Activated T-helper 1 cell treated with anti-CD3 and anti-CD28 coated beads, Interleukin-12 subunit alpha, Interleukin-12 subunit beta, Interleukin-2, Interleukin-4 antibody, amounts not matched to agents 30 ng/mL and 10 ng/mL and 1 ng/mL, durations not matched to agents 14 hours and 24 hours and 36 hours (primary cell): ENCODE measurements around the gene CTDSPL. TPM values are rescaled to one million over a fixed set of nuclear protein-coding genes. Genes with fewer than 3 reads are reported as not detected.
A peak's percentile ranks its signal among the peaks of the same experiment; 100 is the strongest.

Source experiments
- DNase-seq: peaks from one replicate; pipeline ENCODE4 v3.0.0; 2021; ENCODE audit warnings: low spot score
- H3K27ac Mint-ChIP-seq: one replicate; pipeline ENCODE4 v1.8.0; 2021; ENCODE audit warnings: mild to moderate bottlenecking, mixed read lengths
- H3K27me3 Mint-ChIP-seq: one replicate; pipeline ENCODE4 v1.8.0; 2022; ENCODE audit warnings: mild to moderate bottlenecking, moderate library complexity, mixed read lengths; ENCODE audit not compliant: insufficient read depth
- H3K36me3 Mint-ChIP-seq: one replicate; pipeline ENCODE4 v1.8.0; 2021; ENCODE audit warnings: low read depth, mixed read lengths
- H3K4me1 Mint-ChIP-seq: one replicate; pipeline ENCODE4 v1.8.0; 2021; ENCODE audit warnings: low read depth, mixed read lengths
- H3K4me3 Mint-ChIP-seq: one replicate; pipeline ENCODE4 v1.8.0; 2021; ENCODE audit warnings: mild to moderate bottlenecking, moderate library complexity, mixed read lengths
- H3K9me3 Mint-ChIP-seq: one replicate; pipeline ENCODE4 v1.8.0; 2021; ENCODE audit warnings: mixed read lengths
- intact Hi-C: fragments of 100-400 bp; cut with micrococcal nuclease; formaldehyde crosslinking; loops from one replicate; pipeline ENCODE4 v1.15.1; 2024
- total RNA-seq: library from RNA; stranded (reverse); gene quantifications from 2 replicates; pipeline ENCODE4 v1.2.3, GENCODE V29; 2022

The CTDSPL gene
- total RNA-seq, 1 donor from 2014 or later, result 3.7 TPM

DNA sequence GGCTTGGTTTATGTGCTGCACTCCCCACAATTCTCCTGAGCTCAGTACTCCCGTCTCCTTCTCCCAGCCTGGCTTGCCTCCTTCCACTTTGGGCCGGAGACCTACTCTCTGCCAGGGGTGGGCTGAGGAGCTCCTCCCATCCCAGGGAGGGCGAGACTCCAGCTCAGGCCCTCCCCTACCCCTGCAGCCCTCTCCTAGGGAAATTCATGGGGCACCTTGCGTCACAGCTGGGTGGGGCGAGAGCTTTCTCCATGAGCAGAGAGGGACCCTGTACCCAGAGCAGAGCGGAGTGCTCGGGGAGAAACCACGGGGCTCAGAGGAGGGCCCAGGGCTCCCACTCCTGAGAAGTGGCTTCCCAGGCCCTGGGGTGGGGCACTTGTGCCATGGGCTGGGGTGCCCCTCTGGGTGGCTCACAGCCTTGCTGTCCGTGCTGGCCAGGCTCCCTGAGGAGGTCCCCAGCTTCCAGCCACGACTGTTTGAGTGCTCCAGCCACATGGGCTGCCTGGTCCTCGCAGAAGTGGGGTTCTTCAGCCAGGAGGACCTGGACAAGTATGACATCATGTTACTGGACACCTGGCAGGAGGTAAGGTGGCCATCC is 142.2 kb downstream of the CTDSPL start:
- Mint-ChIP-seq H3K27ac (no peak overlapping the region), H3K9me3 (no peaks in the 10 kb centered on the region), H3K4me1 (peaks cover 29% of the 10 kb centered on the region), H3K4me3 (no peak overlapping the region), H3K27me3 (no peaks in the 10 kb centered on the region), H3K36me3 (peaks cover 14% of the 10 kb centered on the region)
- intact Hi-C loops, result loop anchor here (1.0 kb wide), 1 partner anchor 30 kb away; no protein-coding TSS in a partner anchor
- DNase-seq, result no peak

DNA sequence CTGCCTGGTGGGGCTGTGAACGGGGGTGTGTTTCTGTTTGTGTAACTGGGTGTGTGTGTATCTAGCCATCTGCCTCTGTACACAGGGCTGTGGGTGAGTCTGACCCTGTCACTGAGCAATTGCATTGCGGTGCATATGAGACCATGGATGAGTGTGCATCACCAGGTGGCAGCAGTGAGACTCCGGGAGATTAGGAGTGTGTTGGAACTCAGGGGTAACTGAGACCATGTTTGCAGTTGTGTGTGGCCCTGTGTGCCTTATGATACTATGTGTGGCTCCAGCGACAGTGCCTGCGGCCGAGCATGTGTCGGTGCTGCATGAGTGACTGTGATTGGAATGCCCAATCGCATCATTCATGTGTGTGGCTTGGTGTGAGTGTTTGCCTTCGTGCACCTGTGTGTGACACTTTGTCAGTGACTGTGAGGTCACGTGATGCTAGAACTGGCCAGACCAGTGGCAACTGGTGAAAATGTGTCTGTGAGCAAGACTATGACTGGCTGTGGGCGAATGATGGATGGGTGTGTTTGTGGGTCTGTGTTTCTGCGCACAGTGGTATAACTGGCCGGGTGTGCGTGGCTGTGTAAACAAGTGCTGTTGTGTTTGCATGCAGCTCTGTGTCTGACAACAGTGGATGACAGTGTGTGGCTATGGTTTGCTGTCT is 142.9 kb downstream of the CTDSPL start:
- H3K27me3 Mint-ChIP-seq, result no peaks in the 10 kb centered on the region
- intact Hi-C loops, result no loop called here
- no peak overlapping the region for H3K27ac Mint-ChIP-seq
- H3K4me3 Mint-ChIP-seq, result no peak overlapping the region
- peak; percentile 31 for DNase-seq
- H3K36me3 Mint-ChIP-seq, result peaks cover 12% of the 10 kb centered on the region
- no peaks in the 10 kb centered on the region for H3K9me3 Mint-ChIP-seq
- H3K4me1 Mint-ChIP-seq, result peaks cover 23% of the 10 kb centered on the region

DNA sequence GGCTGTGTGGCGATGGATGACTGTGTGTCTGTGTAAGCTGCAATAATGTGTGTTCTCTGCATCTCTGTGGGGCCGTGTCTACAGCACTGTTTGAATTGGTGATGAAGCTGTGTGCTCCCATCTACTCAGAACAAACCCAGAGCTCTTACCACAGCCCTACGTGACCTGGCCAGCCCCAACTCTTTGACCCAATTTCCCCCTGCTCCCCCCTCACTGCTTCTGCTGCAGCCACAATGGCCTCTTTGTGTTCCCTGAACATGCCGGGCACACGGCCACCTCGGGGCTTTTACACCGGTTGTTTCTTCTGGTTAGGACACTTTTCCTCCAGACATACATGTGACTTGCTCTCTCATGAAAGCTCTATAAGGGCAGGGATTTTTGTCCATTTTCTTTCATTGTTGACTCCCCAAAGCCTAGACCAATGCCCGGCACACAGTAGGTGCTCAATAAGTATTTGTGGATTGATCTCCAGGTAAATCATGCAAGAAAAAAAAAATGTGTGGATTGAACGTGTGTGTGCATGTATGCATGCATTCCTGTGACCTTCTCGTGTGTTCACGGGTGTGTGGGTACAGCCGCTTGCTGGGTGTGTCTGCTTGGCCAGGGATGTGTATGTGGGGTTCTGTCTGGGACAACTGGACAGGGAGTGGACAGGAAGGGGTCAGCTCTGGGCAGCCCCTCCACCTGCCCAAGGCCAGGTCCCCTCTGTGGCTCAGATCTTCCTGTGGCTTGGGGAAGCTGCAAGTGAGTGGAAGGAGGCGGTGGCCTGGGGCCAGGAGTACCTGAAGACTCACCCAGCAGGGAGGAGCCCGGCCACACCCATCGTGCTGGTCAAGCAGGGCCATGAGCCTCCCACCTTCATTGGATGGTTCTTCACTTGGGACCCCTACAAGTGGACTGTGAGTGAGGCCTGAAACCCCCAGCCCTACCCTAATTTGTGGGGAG is 143.7 kb downstream of the CTDSPL start:
- Mint-ChIP-seq H3K27me3 (no peaks in the 10 kb centered on the region), H3K9me3 (no peaks in the 10 kb centered on the region), H3K4me1 (peaks cover 20% of the 10 kb centered on the region), H3K4me3 (no peak overlapping the region), H3K27ac (no peak overlapping the region), H3K36me3 (peaks cover 10% of the 10 kb centered on the region)
- no peak for DNase-seq
- intact Hi-C loops, result no loop called here

DNA sequence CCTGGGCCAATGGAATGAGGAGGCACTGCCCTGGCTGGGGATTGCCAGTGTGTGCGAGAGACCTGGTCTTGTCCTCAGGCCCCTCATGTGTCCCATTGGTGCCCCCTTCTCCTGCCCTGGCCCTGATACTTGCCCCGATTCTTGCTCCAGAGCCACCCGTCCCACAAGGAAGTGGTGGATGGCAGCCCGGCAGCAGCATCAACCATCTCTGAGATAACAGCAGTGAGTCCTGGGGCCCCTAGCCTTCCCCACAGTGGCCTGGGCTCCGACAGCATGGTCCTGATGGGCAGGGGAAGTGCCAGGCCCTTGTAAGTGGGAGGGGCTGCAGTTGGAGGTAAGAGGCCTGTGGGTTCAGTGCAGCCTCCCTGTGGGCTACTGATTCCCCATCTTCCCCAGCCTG is 144.4 kb downstream of the CTDSPL start:
- H3K4me3 Mint-ChIP-seq, result no peak overlapping the region
- intact Hi-C loops, result no loop called here
- no peaks in the 10 kb centered on the region for H3K9me3 Mint-ChIP-seq
- H3K27me3 Mint-ChIP-seq, result no peaks in the 10 kb centered on the region
- H3K36me3 Mint-ChIP-seq, result peaks cover 10% of the 10 kb centered on the region
- no peak overlapping the region for H3K27ac Mint-ChIP-seq
- H3K4me1 Mint-ChIP-seq, result peaks cover 20% of the 10 kb centered on the region
- no peak for DNase-seq

DNA sequence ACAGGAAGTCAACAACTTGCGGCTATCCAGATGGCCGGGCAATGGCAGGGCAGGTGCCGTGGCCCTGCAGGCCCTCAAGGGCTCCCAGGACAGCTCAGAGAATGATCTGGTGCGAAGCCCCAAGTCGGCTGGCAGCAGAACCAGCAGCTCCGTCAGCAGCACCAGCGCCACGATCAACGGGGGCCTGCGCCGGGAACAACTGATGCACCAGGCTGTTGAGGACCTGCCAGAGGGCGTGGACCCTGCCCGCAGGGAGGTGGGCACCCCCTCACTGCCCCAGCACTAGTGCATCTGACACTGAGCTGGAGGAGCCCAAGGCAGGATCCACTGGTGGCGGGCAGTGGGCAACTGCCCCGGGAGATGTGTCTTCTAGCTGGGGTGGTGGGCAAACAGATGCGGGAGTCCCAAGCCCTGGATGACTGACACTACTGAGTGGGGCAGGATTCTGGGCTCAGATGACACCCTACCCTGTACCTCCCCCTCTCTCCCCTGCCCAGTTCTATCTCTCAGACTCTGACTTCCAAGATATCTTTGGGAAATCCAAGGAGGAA is 144.8 kb downstream of the CTDSPL start:
- Mint-ChIP-seq H3K36me3 (peaks cover 10% of the 10 kb centered on the region), H3K27me3 (no peaks in the 10 kb centered on the region), H3K4me3 (no peak overlapping the region), H3K27ac (no peak overlapping the region), H3K9me3 (no peaks in the 10 kb centered on the region), H3K4me1 (peaks cover 20% of the 10 kb centered on the region)
- no peak for DNase-seq
- intact Hi-C loops, result no loop called here

DNA sequence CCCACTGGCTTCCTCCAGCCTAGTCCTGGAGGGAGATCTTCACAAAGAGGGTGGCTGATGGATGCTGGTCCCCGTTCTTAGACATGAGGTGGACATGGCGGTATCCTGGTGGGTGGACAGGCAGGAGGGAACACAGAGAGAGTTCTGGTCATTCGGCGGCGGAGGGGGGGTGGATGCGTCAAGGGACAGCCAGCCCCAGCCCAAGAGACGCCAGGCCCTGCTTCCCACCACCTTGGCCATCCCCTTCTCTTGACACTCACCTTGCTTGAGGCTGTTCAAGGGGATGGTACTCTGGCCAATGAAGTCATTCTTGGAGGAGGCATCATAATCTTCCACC is 146.0 kb downstream of the CTDSPL start:
- DNase-seq, result no peak
- no peaks in the 10 kb centered on the region for H3K9me3 Mint-ChIP-seq
- H3K36me3 Mint-ChIP-seq, result peaks cover 10% of the 10 kb centered on the region
- intact Hi-C loops, result no loop called here
- H3K4me1 Mint-ChIP-seq, result peaks cover 20% of the 10 kb centered on the region
- no peak overlapping the region for H3K4me3 Mint-ChIP-seq
- H3K27ac Mint-ChIP-seq, result no peak overlapping the region
- no peaks in the 10 kb centered on the region for H3K27me3 Mint-ChIP-seq

DNA sequence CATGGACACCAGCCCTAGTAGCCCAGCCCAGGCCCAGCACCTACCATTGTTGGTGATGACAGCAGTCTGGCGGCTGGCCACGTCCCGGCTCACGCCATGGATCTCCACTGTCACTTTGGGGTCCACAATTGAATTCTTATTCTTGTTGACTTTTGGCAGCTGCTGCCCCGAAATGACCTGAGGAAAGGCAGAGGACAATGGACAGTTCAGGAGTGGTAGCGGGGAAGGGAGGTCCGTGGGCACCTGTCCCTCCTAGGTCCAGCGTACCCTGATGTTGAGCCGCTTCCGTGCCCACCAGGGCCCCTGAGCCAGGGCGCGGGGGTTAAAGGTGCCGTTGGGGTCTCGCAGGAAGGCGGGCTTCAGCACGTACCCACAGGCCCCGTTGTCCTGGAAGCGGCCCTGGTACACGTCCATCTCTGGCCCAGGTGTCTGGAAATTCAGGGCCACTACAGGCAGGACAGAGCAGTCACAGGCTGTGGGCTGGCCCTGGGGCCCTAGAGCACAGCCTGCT is 146.6 kb downstream of the CTDSPL start:
- H3K4me1 Mint-ChIP-seq, result peaks cover 15% of the 10 kb centered on the region
- no peak overlapping the region for H3K4me3 Mint-ChIP-seq
- H3K36me3 Mint-ChIP-seq, result peaks cover 8% of the 10 kb centered on the region
- intact Hi-C loops, result no loop called here
- H3K9me3 Mint-ChIP-seq, result no peaks in the 10 kb centered on the region
- no peak overlapping the region for H3K27ac Mint-ChIP-seq
- no peak for DNase-seq
- no peaks in the 10 kb centered on the region for H3K27me3 Mint-ChIP-seq

DNA sequence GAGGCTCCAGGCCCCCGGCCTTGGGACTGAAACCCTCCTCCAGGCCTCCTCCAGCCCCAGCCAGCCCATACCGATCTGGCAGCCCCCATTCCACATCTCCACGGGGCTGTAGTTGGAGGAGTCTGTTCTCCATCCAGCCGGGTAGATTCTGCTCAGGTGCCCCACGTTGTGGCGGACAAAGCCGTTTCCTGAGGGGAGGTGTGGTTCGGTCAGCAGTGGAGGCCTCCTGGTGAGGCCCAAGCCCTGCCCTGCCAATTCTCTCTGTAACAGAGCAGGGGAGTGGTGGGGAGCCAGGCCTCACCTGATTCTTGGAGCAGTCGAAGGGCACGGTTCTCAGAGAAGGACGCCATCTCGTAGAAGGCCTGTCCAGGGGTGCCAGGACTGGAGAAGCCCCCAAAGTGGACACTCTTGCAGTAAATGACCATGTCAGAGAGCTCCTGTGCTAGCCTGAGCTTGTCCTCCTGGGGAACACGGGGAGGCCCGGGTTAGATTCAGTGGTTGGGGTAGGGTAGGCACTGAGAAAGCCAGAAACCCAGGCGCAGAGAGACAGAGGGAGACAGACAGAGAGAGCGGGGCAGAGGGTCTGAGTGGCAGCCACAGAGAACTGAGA is 147.4 kb downstream of the CTDSPL start:
- Mint-ChIP-seq H3K27me3 (no peaks in the 10 kb centered on the region), H3K4me1 (peaks cover 10% of the 10 kb centered on the region), H3K9me3 (no peaks in the 10 kb centered on the region), H3K27ac (no peak overlapping the region), H3K4me3 (no peak overlapping the region), H3K36me3 (peaks cover 8% of the 10 kb centered on the region)
- DNase-seq, result no peak
- intact Hi-C loops, result no loop called here

DNA sequence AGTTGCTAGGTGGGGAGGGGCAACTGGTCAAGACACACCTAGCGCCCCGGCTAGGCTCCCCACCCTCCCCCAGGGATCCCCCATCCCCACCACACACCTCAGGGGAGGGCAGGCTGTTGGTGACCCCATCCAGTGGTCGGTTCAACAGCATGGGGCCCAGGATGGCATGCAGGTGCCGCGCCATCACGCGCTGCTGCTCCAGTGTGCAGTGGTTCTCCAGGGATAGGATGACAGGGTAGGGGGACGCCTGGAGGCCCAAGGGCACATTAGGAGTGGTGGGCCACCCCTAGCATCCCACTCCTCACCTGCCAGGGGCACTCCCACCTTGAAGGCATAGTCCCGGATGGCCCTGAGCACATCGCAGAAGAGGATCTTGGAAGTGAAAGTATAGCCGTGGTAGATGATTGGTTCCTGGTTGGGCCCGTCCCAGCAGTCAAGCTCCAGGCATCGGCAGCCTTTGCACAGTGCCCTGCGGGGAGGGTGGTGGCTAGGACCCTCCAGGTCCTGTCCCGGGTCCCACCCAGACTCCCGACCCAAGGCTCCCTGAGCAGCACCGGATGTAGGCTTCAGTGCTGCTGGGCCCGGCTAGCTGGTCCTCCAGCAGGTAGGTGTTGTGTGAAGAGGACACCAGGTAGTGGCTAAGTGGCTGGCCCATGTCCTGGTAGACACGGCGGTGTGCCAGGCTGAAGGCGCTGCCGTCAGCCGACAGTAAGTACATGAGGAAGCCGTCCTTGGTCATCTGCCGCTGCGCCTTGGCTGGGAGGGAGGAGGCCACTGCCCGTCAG is 148.3 kb downstream of the CTDSPL start:
- Mint-ChIP-seq H3K4me3 (no peak overlapping the region), H3K27me3 (no peaks in the 10 kb centered on the region), H3K9me3 (no peaks in the 10 kb centered on the region), H3K4me1 (peaks cover 1% of the 10 kb centered on the region), H3K27ac (no peak overlapping the region), H3K36me3 (peaks cover 5% of the 10 kb centered on the region)
- intact Hi-C loops, result no loop called here
- no peak for DNase-seq

DNA sequence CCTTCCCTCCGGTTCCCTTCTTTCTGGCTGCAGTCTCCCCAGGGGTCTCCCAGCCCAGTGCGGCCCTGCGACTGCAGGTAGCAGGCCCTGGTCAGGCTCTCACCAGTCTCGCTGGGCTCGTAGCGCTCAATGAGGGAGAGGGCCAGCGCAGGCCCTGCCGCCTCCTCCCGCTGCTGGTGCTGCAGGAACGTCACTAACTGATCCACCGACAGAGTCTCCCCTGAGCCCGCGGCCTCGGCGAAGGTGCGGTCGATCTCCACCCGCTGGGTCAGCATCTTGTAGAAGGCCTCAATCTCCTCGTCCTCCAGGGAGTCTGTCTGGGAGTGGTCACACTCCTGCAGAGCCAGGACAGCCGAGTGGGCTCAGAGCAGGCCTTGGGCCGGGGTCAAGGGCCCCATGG is 149.4 kb downstream of the CTDSPL start:
- no peak for DNase-seq
- Mint-ChIP-seq H3K27ac (no peak overlapping the region), H3K36me3 (peaks cover 13% of the 10 kb centered on the region), H3K4me3 (no peak overlapping the region), H3K4me1 (no peaks in the 10 kb centered on the region), H3K9me3 (no peaks in the 10 kb centered on the region), H3K27me3 (no peaks in the 10 kb centered on the region)
- intact Hi-C loops, result no loop called here

DNA sequence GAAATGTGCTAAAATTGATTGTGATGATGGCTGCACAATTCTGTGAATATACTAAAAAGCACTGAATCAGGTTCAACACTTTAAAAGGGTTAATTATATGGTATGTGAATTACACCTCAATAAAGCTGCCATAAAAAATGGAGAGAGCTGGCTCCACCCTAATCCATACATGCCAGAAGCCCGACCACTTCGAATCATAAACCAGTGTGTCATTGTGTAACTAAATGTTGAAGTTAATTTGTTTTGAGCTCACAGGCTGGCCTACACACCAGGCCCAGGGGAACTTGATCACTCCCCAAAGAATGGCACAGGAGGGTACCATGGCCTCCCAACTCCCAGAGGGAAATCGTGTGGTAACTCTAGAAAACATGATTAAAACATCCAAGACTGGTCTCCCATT is 153.8 kb downstream of the CTDSPL start:
- Mint-ChIP-seq H3K27me3 (no peaks in the 10 kb centered on the region), H3K36me3 (peaks cover 24% of the 10 kb centered on the region), H3K4me1 (no peaks in the 10 kb centered on the region), H3K4me3 (no peak overlapping the region), H3K9me3 (peaks cover 4% of the 10 kb centered on the region), H3K27ac (no peak overlapping the region)
- DNase-seq, result no peak
- intact Hi-C loops, result no loop called here

DNA sequence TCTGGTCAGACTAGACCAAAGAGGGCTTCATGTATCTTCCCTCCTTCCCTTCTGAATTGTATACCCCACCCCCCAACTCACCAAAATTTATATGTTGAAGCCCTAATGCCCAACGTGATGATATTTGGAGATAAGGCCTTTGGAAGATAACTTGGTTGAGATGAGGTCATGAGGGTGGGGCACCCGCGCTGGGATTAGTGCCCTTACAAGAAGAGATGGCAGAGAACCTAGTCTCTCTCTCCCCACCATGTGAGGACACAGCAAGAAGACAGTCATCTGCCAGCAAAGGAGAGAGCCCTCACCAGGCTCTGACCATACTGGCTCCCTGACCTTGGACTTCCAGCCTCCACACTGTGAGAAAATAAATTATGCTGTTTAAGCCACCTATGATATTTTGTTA is 154.3 kb downstream of the CTDSPL start:
- peaks cover 4% of the 10 kb centered on the region for H3K9me3 Mint-ChIP-seq
- peaks cover 24% of the 10 kb centered on the region for H3K36me3 Mint-ChIP-seq
- no peaks in the 10 kb centered on the region for H3K27me3 Mint-ChIP-seq
- DNase-seq, result no peak
- intact Hi-C loops, result no loop called here
- H3K27ac Mint-ChIP-seq, result no peak overlapping the region
- no peak overlapping the region for H3K4me3 Mint-ChIP-seq
- H3K4me1 Mint-ChIP-seq, result no peaks in the 10 kb centered on the region
